HL-60 (cell line): ENCODE data around the gene TUBAL3.

Experiments used
- GABPA ChIP-seq: IDR thresholded peaks from 2 replicates; pipeline ENCODE4 v1.6.1; 2012; ENCODE audit warnings: low read depth
- POLR2AphosphoS5 ChIP-seq: IDR thresholded peaks from 2 replicates; pipeline ENCODE4 v1.6.1; 2012; ENCODE audit warnings: low read depth
- SPI1 ChIP-seq: IDR thresholded peaks from 2 replicates; pipeline ENCODE4 v1.6.1; 2012; ENCODE audit warnings: low read depth, mild to moderate bottlenecking, borderline replicate concordance
- TF ChIP-seq, protein P1 (sequence below): IDR thresholded peaks from one replicate; pipeline ENCODE4 v1.5.1; 2011; ENCODE audit warnings: low read length, control low read depth, inconsistent platforms; ENCODE audit not compliant: insufficient read depth
- TF ChIP-seq, protein P2 (sequence below): IDR thresholded peaks from 2 replicates; pipeline ENCODE4 v1.6.1; 2012; ENCODE audit warnings: low read depth; ENCODE audit not compliant: insufficient replicate concordance

- TF ChIP-seq, protein P1, sequence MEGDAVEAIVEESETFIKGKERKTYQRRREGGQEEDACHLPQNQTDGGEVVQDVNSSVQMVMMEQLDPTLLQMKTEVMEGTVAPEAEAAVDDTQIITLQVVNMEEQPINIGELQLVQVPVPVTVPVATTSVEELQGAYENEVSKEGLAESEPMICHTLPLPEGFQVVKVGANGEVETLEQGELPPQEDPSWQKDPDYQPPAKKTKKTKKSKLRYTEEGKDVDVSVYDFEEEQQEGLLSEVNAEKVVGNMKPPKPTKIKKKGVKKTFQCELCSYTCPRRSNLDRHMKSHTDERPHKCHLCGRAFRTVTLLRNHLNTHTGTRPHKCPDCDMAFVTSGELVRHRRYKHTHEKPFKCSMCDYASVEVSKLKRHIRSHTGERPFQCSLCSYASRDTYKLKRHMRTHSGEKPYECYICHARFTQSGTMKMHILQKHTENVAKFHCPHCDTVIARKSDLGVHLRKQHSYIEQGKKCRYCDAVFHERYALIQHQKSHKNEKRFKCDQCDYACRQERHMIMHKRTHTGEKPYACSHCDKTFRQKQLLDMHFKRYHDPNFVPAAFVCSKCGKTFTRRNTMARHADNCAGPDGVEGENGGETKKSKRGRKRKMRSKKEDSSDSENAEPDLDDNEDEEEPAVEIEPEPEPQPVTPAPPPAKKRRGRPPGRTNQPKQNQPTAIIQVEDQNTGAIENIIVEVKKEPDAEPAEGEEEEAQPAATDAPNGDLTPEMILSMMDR, result no peak
- TF ChIP-seq POLR2AphosphoS5 (no peak), SPI1 (no peak), GABPA (no peak)
- TF ChIP-seq, protein P2, sequence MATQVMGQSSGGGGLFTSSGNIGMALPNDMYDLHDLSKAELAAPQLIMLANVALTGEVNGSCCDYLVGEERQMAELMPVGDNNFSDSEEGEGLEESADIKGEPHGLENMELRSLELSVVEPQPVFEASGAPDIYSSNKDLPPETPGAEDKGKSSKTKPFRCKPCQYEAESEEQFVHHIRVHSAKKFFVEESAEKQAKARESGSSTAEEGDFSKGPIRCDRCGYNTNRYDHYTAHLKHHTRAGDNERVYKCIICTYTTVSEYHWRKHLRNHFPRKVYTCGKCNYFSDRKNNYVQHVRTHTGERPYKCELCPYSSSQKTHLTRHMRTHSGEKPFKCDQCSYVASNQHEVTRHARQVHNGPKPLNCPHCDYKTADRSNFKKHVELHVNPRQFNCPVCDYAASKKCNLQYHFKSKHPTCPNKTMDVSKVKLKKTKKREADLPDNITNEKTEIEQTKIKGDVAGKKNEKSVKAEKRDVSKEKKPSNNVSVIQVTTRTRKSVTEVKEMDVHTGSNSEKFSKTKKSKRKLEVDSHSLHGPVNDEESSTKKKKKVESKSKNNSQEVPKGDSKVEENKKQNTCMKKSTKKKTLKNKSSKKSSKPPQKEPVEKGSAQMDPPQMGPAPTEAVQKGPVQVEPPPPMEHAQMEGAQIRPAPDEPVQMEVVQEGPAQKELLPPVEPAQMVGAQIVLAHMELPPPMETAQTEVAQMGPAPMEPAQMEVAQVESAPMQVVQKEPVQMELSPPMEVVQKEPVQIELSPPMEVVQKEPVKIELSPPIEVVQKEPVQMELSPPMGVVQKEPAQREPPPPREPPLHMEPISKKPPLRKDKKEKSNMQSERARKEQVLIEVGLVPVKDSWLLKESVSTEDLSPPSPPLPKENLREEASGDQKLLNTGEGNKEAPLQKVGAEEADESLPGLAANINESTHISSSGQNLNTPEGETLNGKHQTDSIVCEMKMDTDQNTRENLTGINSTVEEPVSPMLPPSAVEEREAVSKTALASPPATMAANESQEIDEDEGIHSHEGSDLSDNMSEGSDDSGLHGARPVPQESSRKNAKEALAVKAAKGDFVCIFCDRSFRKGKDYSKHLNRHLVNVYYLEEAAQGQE, result no peak
Observed at GRCh38 chr10:5447056-5447455, 42.4 kb upstream of the TUBAL3 start.
